Keratinocyte (primary cell): ENCODE results near the gene ANKFY1.

Source experiments
- CTCF ChIP-seq, 3 experiments: IDR thresholded peaks in 1 of 3; conservative IDR thresholded peaks in 1 of 3; optimal IDR thresholded peaks in 1 of 3; 2 replicates in 2 of 3; 3 replicates in 1 of 3; pipeline versions ENCODE3 to v1.5.1; 2011; ENCODE audit warnings: low read length in 3 of 3, mild to moderate bottlenecking in 3 of 3, moderate library complexity in 2 of 3, control low read depth in 1 of 3, inconsistent platforms in 1 of 3; ENCODE audit not compliant: insufficient read depth in 2 of 3; ENCODE audit errors: extremely low read depth in 1 of 3
- EZH2 ChIP-seq: IDR thresholded peaks from one replicate; pipeline ENCODE4 v1.6.1; 2012; ENCODE audit warnings: inconsistent platforms, mild to moderate bottlenecking, low read length, moderate library complexity

DNA sequence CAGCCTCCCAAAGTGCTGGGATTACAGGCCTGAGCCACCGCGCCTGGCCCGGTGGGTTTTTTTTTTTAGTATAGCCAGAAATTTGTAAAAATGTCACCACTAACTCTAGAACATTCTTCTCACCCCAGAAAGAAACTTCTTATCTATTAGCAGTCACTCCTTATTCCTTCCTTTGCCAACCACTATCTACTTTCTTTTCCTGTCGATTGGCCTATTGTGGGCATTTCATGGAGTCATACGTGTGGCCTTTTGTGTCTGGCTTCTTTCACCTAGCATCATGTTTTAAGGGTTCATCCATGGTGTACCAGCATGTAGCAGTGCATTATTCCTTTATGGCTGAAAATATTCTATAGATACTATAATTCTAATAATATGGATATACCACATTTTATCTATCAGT is 117.1 kb downstream of the ANKFY1 start:
- TF ChIP-seq CTCF (optimal IDR thresholded peaks at IDR 0.05 in 1 of 3, IDR thresholded peaks at IDR 0.05 in 1 of 3, conservative IDR thresholded peaks at IDR 0.05 in 1 of 3; ENCODE audit: extremely low read depth in 1 of 3, insufficient read depth in 2 of 3, low read length in 3 of 3) (no peak), EZH2 (no peak)
